Activated naive CD4-positive, alpha-beta T cell treated with anti-CD3 and anti-CD28 coated beads, Interleukin-2, amount 50 U/mL, for 24 hours (primary cell): ENCODE measurements around the gene SYNJ1.
"Not testable (repeated sequence)": the region's sequence is repeated elsewhere in the genome, so short reads cannot be mapped to it uniquely, and the experiment has no call there.

Experiments used
- H3K27ac Mint-ChIP-seq: one replicate; pipeline ENCODE4 v1.8.0; 2021; ENCODE audit warnings: mild to moderate bottlenecking, mixed read lengths
- H3K27me3 Mint-ChIP-seq: one replicate; pipeline ENCODE4 v1.8.0; 2021; ENCODE audit warnings: mixed read lengths
- H3K36me3 Mint-ChIP-seq: one replicate; pipeline ENCODE4 v1.8.0; 2021; ENCODE audit warnings: mixed read lengths
- H3K4me1 Mint-ChIP-seq: one replicate; pipeline ENCODE4 v1.8.0; 2021; ENCODE audit warnings: mixed read lengths
- H3K4me3 Mint-ChIP-seq: one replicate; pipeline ENCODE4 v1.8.0; 2021; ENCODE audit warnings: mild to moderate bottlenecking, mixed read lengths
- H3K9me3 Mint-ChIP-seq: one replicate; pipeline ENCODE4 v1.8.0; 2021; ENCODE audit warnings: mixed read lengths

Gene SYNJ1

DNA sequence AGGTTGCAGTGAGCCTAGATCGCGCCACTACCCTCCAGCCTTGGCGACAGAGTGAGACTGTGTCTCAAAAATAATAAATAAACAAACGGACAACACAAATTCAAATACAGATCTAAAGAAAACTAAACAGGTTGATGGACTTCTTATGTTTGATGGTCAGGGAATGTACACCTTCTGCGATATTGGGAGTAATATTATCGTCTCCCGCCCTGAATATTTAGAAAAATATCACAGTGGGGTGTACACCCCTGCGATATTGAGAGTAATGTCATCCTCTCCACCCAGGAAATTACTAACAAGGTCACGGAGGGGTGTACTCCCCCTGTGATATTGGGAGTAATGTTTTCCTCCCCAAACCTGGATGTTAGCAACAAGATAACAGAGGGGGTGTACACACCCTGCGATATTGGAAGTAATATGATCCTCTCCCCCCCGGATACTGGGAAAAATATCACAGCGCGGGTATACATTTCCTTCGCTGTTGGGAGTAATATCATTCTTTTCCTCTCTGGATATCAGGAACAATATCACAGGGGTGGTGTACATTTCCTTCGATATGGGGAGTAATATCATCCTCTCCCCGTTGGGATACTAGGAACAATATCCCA lies 114.3 kb downstream of the SYNJ1 start:
- peak overlapping the region; percentile 97 for H3K4me3 Mint-ChIP-seq
- no peak overlapping the region for H3K27ac Mint-ChIP-seq

DNA sequence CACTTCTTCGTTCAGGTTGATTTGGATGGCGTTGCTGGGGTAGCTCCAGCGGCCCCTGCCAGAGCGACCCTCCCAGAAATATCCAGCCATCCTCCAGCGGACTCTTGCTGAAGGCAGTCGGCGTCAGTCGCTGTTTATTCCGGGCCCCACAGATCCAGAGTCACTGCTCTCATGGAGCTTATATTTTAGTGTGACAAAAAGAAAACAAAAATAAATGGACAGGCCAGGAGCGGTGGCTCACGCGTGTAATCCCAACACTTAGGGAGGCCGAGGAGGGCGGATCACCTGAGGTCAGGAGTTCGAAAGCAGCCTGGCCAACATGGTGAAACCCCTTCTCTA lies 114.8 kb downstream of the SYNJ1 start:
- Mint-ChIP-seq H3K4me3 (peak overlapping the region; percentile 97), H3K27me3 (peaks cover 1% of the 10 kb centered on the region), H3K36me3 (peaks cover 2% of the 10 kb centered on the region), H3K9me3 (no peaks in the 10 kb centered on the region), H3K27ac (peak overlapping the region; percentile 94), H3K4me1 (peaks cover 15% of the 10 kb centered on the region)

More for the DNA sequence above, 114.3 kb downstream of the SYNJ1 start:
- H3K4me1 Mint-ChIP-seq: peaks cover 15% of the 10 kb centered on the region
- H3K36me3 Mint-ChIP-seq: peaks cover 2% of the 10 kb centered on the region
- peaks cover 1% of the 10 kb centered on the region for H3K27me3 Mint-ChIP-seq
- H3K9me3 Mint-ChIP-seq: no peaks in the 10 kb centered on the region

DNA sequence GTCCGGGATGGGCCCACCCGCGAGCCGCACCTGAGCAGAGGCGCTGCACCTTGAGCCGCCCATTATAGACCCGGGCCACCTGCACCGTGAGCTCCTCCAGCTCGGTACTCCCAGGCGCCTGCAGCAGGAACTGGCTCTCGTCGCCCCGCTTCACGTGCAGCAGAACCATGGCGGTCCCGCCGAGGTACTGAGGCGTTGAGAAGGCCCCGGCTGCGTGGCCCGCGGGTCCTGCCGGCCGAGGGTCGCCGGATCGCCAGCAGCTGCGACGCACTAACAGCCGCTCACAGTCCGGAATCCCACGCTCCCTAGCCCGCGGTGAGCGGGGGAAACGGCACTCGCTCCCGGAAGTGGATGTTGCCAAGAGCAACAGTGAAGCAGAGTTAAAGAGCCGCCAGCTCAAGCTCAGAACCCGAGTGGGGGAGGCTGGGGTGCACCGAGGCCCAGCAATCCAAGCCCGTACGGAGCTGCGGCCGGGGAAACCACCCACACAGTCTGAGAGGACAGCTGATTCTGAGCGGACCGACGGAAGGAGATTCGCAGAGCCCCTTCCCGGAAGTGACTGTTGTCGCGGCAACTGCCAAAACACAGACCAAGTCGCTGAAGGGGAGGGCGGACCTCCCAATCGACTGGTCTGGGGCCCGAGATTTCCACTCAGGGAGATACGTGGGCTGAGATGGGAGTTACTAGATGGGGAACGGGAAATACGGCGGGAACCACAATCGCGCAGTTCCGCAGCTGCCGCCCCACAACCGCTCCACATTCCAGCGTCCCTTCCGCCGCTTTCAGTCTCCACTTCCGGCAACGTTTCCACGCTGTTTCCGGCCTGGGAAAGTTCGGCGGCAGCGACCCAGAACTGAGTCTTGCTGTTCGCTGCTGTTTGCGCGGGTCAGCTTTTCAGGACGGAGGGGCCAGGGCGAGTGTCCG lies 115.5 kb downstream of the SYNJ1 start, which contains the start of gene CFAP298:
Gene CFAP298, minus strand, starts transcription at position 303 of the 924 bp plus-strand sequence. Its CDS starts 134 bp downstream, at position 169.
- Mint-ChIP-seq H3K9me3 (no peaks in the 10 kb centered on the region), H3K4me3 (peak within 1 kb of the TSS; percentile 97), H3K27me3 (no peaks in the 10 kb centered on the region), H3K36me3 (peaks cover 4% of the 10 kb centered on the region), H3K27ac (peak within 1 kb of the TSS; percentile 94), H3K4me1 (peaks cover 15% of the 10 kb centered on the region)

DNA sequence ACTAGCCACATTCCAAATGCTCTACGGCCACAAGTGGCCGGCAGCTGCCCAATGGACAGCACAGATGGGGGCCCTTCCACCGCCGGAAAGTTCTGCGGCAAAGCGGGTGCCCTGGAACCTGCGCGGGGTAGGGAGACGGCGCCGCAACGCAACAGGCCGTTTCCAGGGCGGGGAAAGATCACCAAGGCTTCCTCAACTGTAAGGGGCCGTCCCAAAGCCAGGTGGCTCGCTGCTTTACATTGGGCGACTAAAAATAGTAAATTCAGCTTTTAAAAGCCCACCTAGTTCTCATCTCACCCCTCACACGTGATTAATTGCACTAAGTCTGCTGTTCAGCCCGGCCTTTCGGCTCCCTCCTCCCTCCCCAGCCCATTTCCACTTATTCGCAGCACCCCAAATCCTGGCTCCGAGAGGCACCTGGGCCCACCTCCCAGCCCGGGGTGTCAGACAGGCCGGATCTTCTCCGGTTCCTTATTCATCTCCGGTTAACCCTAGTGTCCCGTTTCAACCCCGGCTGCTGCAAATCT lies 116.3 kb downstream of the SYNJ1 start:
- H3K36me3 Mint-ChIP-seq: peaks cover 7% of the 10 kb centered on the region
- H3K4me1 Mint-ChIP-seq: peaks cover 15% of the 10 kb centered on the region
- H3K4me3 Mint-ChIP-seq: peak overlapping the region; percentile 97
- H3K27me3 Mint-ChIP-seq: no peaks in the 10 kb centered on the region
- H3K9me3 Mint-ChIP-seq: no peaks in the 10 kb centered on the region
- peak overlapping the region; percentile 94 for H3K27ac Mint-ChIP-seq

DNA sequence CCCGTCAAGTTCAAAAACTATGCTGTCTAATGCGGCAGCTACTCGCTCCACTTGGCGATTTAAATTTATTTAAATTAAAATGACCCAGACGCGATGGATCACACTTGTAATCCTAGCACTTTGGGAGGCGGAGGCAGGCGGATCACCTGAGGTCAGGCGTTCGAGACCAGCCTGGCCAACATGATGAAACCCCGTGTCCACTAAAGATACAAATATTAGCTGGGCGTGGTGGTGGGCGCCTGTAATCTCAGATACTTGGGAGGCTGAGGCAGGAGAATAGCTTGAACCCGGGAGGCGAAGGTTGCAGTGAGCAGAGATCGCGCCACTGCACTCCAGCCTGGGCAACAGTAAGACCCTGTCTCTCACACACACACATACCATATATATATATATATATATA lies 116.9 kb downstream of the SYNJ1 start:
- Mint-ChIP-seq H3K4me3 (peak overlapping the region; percentile 68), H3K4me1 (peaks cover 18% of the 10 kb centered on the region)
- H3K36me3 Mint-ChIP-seq, H3K27ac Mint-ChIP-seq, H3K9me3 Mint-ChIP-seq, H3K27me3 Mint-ChIP-seq: not testable (repeated sequence)

DNA sequence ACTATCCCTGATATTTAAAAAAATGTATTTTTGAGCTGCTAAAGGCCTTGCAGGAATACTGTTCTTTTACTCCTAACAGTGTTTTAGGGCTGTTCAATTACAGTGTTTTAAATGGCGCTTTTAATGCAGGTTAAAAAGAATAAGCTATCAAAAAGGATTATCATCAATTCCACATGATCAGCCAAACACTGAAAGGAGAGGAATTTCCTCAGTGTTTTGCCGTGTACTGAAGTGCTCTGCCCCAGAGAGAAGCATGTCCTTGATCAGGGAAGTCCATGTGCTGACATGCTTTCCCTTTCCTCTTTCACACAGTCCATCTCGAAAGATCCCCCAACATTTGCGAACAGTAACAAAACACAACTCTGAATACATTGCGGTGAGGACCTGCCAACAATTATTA lies 119.0 kb downstream of the SYNJ1 start:
- no peak overlapping the region for H3K27ac Mint-ChIP-seq
- peaks cover 22% of the 10 kb centered on the region for H3K4me1 Mint-ChIP-seq
- H3K27me3 Mint-ChIP-seq: no peaks in the 10 kb centered on the region
- H3K36me3 Mint-ChIP-seq: peaks cover 21% of the 10 kb centered on the region
- no peaks in the 10 kb centered on the region for H3K9me3 Mint-ChIP-seq
- no peak overlapping the region for H3K4me3 Mint-ChIP-seq

DNA sequence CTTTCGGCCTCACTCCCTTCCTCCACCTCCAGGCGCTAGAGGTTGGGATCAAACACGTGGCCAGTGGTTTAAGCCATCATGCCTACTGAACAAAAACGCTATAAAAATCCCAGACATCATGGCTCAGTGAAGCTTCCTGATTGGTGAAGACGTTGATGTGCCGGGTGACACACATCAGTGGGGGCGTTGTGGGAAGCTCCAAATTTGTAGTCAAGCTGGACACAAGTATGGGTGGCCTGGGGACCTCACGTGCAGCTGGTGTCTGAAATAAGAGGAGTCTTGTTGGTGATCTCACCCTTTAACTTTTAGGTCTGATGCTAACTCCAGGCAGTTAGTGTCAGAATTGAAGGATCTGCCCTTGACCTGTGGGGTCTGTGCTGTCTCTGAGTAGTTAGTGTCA lies 122.3 kb downstream of the SYNJ1 start:
- Mint-ChIP-seq H3K4me1 (peaks cover 19% of the 10 kb centered on the region), H3K4me3 (no peak overlapping the region), H3K36me3 (peaks cover 30% of the 10 kb centered on the region), H3K9me3 (no peaks in the 10 kb centered on the region), H3K27me3 (no peaks in the 10 kb centered on the region), H3K27ac (peak overlapping the region; percentile 65)

DNA sequence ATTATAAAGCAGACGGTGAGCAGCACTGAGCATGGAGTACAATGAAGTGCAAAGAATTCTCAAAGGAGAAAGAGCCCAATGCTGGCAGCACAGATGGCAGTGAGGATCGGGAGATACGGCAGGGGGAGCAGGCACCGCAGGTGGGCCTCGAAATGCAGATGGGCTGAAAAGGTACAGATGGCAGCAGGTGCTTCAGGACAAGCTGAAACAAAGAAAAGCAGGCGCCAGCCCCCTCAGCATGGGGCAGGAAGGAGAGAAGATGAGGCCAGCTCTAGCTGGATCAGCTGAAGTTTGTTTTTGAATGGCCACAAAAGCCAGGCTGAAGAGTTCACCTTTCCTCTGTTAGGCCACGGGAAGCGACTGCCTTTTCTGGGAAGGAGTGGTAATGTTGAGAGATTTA lies 123.3 kb downstream of the SYNJ1 start:
- H3K9me3 Mint-ChIP-seq: no peaks in the 10 kb centered on the region
- H3K27ac Mint-ChIP-seq: no peak overlapping the region
- no peaks in the 10 kb centered on the region for H3K27me3 Mint-ChIP-seq
- H3K4me3 Mint-ChIP-seq: no peak overlapping the region
- peaks cover 28% of the 10 kb centered on the region for H3K36me3 Mint-ChIP-seq
- H3K4me1 Mint-ChIP-seq: peaks cover 13% of the 10 kb centered on the region

DNA sequence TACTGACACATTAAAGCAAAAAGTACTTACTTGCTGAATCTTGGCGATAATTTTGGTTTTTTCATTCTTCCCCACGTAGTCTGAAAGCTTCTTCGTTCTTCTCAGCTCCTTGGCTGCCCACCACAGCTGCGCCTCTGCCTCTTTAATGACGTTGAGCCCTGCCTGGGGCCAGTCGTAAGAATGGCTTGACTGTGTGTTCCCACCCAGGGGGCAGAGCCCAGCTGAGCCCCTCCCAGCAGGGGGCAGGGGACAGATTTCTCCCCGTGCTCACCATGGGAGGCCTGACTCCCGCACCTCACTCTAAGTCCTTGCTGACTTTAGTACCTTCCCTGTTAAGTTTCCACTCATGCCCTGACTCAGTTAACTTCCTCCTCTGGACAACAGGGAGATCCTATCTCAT lies 124.7 kb downstream of the SYNJ1 start:
- Mint-ChIP-seq H3K9me3 (no peaks in the 10 kb centered on the region), H3K27me3 (no peaks in the 10 kb centered on the region), H3K27ac (no peak overlapping the region), H3K4me1 (peaks cover 7% of the 10 kb centered on the region), H3K4me3 (no peak overlapping the region), H3K36me3 (peaks cover 28% of the 10 kb centered on the region)

DNA sequence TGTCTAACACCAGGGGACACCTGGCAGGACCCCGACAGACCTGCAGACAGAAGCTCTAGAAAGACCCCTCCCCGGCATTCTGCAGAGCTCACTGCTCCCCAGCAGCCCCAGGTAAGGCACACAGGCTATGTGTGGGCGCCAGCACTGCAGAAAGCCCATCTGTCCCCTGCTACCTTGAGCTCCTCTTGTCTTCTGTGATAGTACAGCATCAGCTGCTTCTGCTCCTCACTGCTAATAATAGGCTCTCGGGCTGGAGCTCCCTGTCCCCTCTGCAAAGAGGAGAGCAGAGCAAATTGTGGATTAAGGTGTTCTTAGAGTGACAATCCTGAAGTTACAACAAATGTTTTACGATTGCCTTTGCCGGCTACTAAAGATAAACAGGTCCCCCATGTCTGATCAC lies 125.7 kb downstream of the SYNJ1 start:
- H3K27ac Mint-ChIP-seq: no peak overlapping the region
- no peaks in the 10 kb centered on the region for H3K27me3 Mint-ChIP-seq
- H3K36me3 Mint-ChIP-seq: peaks cover 27% of the 10 kb centered on the region
- H3K9me3 Mint-ChIP-seq: no peaks in the 10 kb centered on the region
- H3K4me3 Mint-ChIP-seq: no peak overlapping the region
- peaks cover 7% of the 10 kb centered on the region for H3K4me1 Mint-ChIP-seq

DNA sequence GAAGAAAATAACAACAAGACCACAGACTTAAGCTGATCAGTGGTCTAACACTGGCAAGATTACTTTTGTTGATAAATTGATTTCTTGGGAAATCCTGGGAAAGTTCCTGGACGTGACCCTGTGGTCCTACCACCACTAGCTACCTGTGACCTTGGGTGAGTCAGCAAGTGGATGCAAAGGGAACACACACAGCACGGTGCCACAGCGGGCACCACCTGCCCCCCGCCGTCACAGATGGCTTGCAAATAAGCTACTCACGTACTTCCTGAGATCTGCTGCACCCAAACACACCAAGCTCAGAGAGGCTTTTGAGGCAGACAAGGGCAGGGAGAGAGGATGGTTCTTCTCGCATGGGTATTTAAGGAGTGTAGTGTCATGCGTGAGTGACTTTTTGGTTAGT lies 128.3 kb downstream of the SYNJ1 start:
- no peak overlapping the region for H3K27ac Mint-ChIP-seq
- no peaks in the 10 kb centered on the region for H3K27me3 Mint-ChIP-seq
- H3K9me3 Mint-ChIP-seq: no peaks in the 10 kb centered on the region
- H3K36me3 Mint-ChIP-seq: peaks cover 15% of the 10 kb centered on the region
- no peak overlapping the region for H3K4me3 Mint-ChIP-seq
- no peaks in the 10 kb centered on the region for H3K4me1 Mint-ChIP-seq

DNA sequence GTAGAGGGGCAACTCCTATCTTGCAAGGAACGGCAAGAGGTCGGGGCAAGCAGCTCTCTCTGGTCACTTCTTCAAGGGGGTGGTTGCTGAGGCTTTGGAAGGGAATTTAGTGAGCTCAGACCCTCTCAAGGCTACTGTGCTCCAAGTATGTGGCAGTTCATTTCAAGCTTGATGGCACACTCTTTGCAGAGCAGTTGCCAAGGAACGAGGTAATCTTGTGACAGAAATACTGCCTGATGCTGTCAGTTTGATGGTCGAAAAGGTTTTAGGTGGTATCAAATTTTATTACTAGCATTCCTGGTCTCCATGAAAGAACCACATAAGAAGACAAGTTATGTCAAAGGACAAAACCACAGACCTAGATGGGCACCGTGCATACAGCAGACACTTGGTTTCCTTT lies 128.7 kb downstream of the SYNJ1 start:
- Mint-ChIP-seq H3K4me1 (no peaks in the 10 kb centered on the region), H3K36me3 (peaks cover 11% of the 10 kb centered on the region), H3K27me3 (no peaks in the 10 kb centered on the region), H3K9me3 (no peaks in the 10 kb centered on the region), H3K27ac (no peak overlapping the region), H3K4me3 (no peak overlapping the region)

DNA sequence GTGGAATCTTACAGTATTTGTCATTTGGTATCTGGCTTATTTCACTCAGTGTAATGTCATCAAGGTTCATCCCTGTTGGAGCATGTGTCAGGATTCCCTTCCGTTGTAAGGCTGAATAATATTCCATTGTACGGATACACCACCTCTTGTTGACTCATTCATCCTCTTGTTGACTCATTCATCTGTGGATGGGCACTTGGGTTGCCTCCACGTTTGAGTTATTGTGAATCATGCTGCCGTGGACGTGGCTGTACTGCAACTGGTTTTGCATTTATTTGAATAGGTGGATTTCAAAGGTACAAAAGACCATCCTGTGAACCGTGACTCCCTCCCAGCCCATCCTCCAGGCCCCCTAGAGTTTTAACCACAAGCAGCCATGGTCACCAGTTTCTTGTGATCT lies 130.6 kb downstream of the SYNJ1 start:
- Mint-ChIP-seq H3K27ac (no peak overlapping the region), H3K4me3 (no peak overlapping the region), H3K9me3 (no peaks in the 10 kb centered on the region), H3K27me3 (no peaks in the 10 kb centered on the region), H3K36me3 (peaks cover 2% of the 10 kb centered on the region), H3K4me1 (no peaks in the 10 kb centered on the region)

DNA sequence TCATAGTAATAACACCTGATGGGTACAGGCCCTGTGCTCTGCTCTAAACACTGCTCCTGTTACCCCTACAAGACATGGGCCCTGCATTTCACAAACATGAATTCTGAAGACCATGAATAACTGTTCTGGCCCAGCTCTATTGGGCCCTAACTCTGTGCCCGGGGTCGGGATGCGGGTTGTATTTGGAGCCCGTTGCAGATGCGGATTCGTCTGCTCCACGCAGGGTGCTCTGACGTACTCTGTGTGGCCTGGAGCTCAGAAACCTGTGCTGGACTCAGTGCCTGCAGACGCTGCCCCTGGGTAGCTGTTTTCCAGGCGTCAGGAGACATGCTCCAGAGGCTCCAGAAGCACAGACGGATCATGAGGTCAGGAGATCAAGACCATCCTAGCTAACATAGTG lies 132.4 kb downstream of the SYNJ1 start:
- H3K27me3 Mint-ChIP-seq: no peaks in the 10 kb centered on the region
- no peak overlapping the region for H3K4me3 Mint-ChIP-seq
- H3K27ac Mint-ChIP-seq: no peak overlapping the region
- no peaks in the 10 kb centered on the region for H3K9me3 Mint-ChIP-seq
- no peaks in the 10 kb centered on the region for H3K4me1 Mint-ChIP-seq
- H3K36me3 Mint-ChIP-seq: no peaks in the 10 kb centered on the region

DNA sequence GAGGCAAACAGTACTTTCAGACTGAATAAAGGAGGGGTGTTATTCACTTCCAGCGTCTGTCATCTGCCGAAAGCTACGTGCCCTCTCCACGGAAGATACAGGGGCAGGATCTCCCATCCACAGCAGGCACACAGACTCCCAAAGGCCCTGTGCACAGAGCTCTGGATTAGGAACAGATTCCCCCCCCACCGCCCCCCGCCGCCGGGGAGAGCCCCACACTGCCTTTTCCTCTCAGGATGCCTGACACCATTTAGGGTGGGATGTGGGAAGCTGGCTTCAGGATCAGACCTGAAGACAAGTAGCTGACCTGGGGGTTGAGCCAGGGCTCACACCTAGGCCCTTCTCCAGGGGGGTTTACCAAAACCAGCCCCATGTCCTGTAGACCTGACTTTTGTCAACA lies 134.1 kb downstream of the SYNJ1 start:
- Mint-ChIP-seq H3K9me3 (no peaks in the 10 kb centered on the region), H3K27me3 (no peaks in the 10 kb centered on the region), H3K36me3 (no peaks in the 10 kb centered on the region), H3K4me1 (no peaks in the 10 kb centered on the region), H3K27ac (no peak overlapping the region), H3K4me3 (no peak overlapping the region)

DNA sequence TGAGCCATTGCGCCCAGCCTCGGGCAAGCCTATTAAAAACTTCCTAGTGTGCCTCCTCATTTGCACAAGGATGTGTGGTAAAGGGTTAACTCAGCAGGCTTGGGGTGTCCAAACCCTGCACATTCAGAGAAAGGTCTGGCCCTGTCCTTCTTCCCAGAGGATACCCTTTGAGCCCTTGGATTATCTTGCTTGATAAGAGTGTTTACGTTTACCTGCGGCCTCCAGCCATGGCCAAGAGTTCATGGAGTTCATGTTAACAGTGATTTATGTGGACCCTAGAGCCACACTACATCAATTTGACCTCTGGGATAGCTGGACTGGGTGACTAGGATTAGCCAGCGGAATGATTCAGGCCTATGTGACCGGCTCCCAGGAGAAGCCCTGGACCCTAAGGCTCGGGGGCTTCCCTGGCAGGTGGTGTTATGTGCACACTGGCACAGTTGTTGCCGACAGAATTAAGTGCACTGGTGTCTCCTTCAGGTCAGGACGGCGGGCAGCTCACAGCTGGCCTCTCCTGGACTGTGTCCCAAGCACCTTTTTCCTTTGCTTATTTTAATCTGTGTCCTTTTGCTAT lies 134.8 kb downstream of the SYNJ1 start:
- no peaks in the 10 kb centered on the region for H3K36me3 Mint-ChIP-seq
- H3K4me3 Mint-ChIP-seq: no peak overlapping the region
- H3K4me1 Mint-ChIP-seq: no peaks in the 10 kb centered on the region
- no peaks in the 10 kb centered on the region for H3K27me3 Mint-ChIP-seq
- H3K27ac Mint-ChIP-seq: no peak overlapping the region
- no peaks in the 10 kb centered on the region for H3K9me3 Mint-ChIP-seq
